ENCODE measurements around the gene AMER3.

DNA sequence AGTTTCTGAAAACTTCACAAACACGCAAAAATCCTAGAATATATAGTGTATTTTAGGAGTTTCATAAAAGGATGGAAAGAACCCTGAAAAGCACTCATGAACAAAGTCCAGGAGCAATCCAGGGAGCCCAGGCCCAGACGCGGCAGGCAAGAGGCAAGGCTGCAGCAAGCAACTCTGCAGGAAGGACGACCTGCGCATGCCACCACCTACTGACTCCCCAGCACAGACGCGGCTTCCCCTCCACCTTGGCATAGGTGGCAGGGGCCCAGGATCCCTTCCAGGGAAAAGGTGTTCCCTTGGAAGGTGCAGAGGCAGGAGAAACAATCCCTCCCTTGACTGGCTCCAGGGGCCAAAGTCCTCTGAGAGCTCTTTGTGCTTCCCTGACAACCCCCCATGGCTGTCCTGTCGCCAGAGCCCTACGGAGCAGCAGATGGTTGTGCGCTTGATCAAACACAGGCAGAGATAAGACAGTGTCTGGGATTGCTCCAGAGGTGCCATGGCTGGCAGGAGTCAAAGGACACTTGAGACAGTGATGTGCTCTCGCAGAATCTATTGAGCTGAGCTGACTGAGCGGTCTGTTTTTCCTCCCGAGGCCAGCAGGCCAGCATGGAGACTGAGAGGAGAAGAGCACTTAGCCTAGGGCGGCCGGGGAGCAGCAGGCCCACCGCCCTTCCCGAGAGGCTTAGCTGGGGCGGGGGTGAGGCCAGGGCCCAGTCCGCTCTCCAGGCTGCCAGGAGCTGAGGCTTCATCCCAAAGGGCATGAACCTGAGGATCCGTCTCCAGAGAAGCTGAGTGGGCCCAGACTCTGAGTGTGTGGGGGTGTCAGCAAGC is 10.8 kb upstream of the AMER3 start:
- TF ChIP-seq EZH2phosphoT487 (IDR thresholded peaks at IDR 0.05; ENCODE audit: insufficient read depth, low read depth), result no peak
- no peak for TF ChIP-seq EZH2 (IDR thresholded peaks at IDR 0.05; ENCODE audit: insufficient read depth, poor library complexity, severe bottlenecking)
